Ureter (tissue), 1 donor: Measurements from ENCODE around the gene FRAT1. TPM values are rescaled to one million over a fixed set of nuclear protein-coding genes. Genes with fewer than 3 reads are reported as not detected.

Experiments
- DNase-seq: peaks from one replicate; pipeline ENCODE4 v3.0.0-alpha.2; 2020; ENCODE audit warnings: low spot score
- total RNA-seq: library from RNA; stranded (reverse); gene quantifications from one replicate; pipeline ENCODE4 v1.2.4, GENCODE V29; 2023
- donor health status: DM: yes; HTN: yes; CAD: no.

FRAT1 gene
- total RNA-seq, 1 donor from 2014 or later: 2.9 TPM

DNA sequence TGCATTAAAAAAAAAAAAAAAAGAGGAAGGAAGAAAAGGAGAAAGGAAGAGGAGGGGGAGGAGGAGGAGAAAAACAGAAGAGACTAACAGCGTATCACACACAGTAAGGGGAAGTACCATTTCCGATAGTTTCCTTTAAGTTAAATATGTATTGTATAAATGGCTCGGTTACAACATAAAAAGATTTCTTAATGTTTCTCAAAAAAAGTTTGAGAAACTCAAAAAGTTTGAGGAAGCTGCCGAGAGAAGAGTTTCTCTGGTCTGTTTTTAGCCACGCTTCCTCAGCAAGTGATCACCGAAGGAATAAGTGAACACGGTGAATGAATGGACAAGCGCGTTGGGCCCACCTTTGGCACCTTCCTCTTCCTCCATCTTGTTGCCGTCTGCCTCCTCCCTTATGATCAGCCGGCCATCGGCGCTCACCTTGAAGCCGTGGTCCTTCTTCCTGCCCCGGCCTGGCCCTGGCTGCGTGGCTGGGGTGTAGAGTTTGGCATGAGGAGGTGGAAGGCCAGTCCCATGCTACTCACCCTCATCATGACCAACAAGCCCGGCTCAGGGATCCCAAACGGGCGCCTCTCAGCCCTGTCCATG is 46.8 kb downstream of the FRAT1 start:
- DNase-seq: no peak

DNA sequence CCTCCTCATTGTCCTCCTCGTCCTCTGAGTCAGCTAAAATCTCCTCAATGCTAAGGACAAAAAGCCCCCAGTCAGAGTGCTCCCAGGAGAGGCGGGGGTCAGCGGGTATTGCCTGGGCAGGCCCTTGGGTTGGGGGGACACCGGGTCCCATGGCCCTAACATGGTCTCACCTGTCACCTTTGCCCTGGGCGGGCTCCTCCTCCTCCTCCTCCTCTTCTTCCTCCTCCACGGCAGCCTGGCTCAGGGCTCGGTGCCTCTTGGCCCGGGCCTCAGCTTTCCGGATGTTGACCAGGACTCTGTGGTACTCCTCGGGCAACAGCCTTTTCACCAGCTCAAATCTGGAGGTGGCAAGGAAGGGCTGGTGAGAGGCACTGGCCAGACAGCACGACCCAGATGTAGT is 47.5 kb downstream of the FRAT1 start:
- no peak for DNase-seq

DNA sequence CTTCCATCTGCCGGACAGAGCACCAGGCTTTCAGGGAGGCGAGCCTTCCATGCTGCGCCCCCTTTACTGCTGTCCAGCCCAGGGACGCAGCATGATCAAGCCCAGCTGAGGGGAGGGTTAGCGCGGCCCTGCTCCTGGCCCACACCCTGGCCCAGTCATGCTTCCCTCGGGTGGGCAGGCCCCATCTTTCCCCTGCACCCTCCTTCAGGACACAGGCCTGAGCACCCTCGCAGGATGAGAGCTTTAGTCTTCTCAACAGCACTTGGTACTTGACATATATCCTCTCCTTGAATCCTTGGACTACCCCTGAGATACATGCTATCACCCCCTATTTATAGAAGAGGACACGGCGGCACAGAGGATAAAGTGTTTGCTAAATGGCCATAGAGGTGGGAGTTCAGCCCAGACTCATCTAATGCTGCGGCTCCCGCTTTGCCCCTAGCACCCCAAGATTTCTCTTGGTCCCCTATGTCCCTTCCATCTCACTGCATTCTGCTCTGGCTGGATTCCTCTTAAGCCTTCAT is 48.1 kb downstream of the FRAT1 start:
- DNase-seq: no peak

Other genes starting within 250 kb of the FRAT1 start
- gene SLIT1, start 133.3 kb upstream of the FRAT1 start, total RNA-seq: 0.34 TPM
- gene ARHGAP19, start 26.6 kb upstream of the FRAT1 start, total RNA-seq: 8.3 TPM
- gene FRAT2, start 15.5 kb downstream of the FRAT1 start, total RNA-seq: 11.8 TPM
- 51.9 TPM for gene RRP12, start 82.1 kb downstream of the FRAT1 start, total RNA-seq
- 190 TPM for gene PGAM1, start 106.9 kb downstream of the FRAT1 start, total RNA-seq
- 41.2 TPM for gene EXOSC1, start 126.7 kb downstream of the FRAT1 start, total RNA-seq
- 34.0 TPM for gene ZDHHC16, start 126.9 kb downstream of the FRAT1 start, total RNA-seq
- 71.5 TPM for gene MMS19, start 179.2 kb downstream of the FRAT1 start, total RNA-seq
- 6.2 TPM for gene UBTD1, start 179.7 kb downstream of the FRAT1 start, total RNA-seq